ENCODE measurements around the gene NLRP10.

The NLRP10 gene

GRCh38 chr11:7969756-7970646, 4.8 kb upstream of the NLRP10 start:
- Mint-ChIP-seq H3K36me3 (ENCODE audit: low read depth) (no peaks in the 10 kb centered on the region), H3K9me3 (no peaks in the 10 kb centered on the region), H3K27ac (no peak overlapping the region), H3K4me3 (no peak overlapping the region), H3K4me1 (no peaks in the 10 kb centered on the region), H3K27me3 (ENCODE audit: low read depth) (no peaks in the 10 kb centered on the region)
- no peak for TF ChIP-seq CTCF (IDR thresholded peaks at IDR 0.05; ENCODE audit: unreplicated experiment in 3 of 3)

- no peaks in the 10 kb centered on the region for H3K27me3 Mint-ChIP-seq (ENCODE audit: low read depth)
- no peak overlapping the region for H3K27ac Mint-ChIP-seq
- H3K9me3 Mint-ChIP-seq: no peaks in the 10 kb centered on the region
- no peak for TF ChIP-seq CTCF (IDR thresholded peaks at IDR 0.05; ENCODE audit: unreplicated experiment in 3 of 3)
- H3K4me1 Mint-ChIP-seq: no peaks in the 10 kb centered on the region
- H3K36me3 Mint-ChIP-seq (ENCODE audit: low read depth): no peaks in the 10 kb centered on the region
- no peak overlapping the region for H3K4me3 Mint-ChIP-seq
Observed at GRCh38 chr11:7968686-7969085, 3.4 kb upstream of the NLRP10 start.

- Mint-ChIP-seq H3K9me3 (no peaks in the 10 kb centered on the region), H3K4me1 (no peaks in the 10 kb centered on the region), H3K27ac (no peak overlapping the region), H3K27me3 (ENCODE audit: low read depth) (no peaks in the 10 kb centered on the region), H3K4me3 (no peak overlapping the region), H3K36me3 (ENCODE audit: low read depth) (no peaks in the 10 kb centered on the region)
- TF ChIP-seq CTCF (IDR thresholded peaks at IDR 0.05; ENCODE audit: unreplicated experiment in 3 of 3): no peak
Observed at GRCh38 chr11:7967826-7968225, 2.6 kb upstream of the NLRP10 start.

- Mint-ChIP-seq H3K4me1 (no peaks in the 10 kb centered on the region), H3K9me3 (no peaks in the 10 kb centered on the region), H3K36me3 (ENCODE audit: low read depth) (no peaks in the 10 kb centered on the region), H3K27me3 (ENCODE audit: low read depth) (no peaks in the 10 kb centered on the region), H3K27ac (no peak overlapping the region), H3K4me3 (no peak overlapping the region)
- no peak for TF ChIP-seq CTCF (IDR thresholded peaks at IDR 0.05; ENCODE audit: unreplicated experiment in 3 of 3)
Observed at GRCh38 chr11:7967097-7967496, 1.9 kb upstream of the NLRP10 start.

- Mint-ChIP-seq H3K27ac (no peak overlapping the region), H3K4me3 (no peak overlapping the region), H3K36me3 (ENCODE audit: low read depth) (no peaks in the 10 kb centered on the region), H3K27me3 (ENCODE audit: low read depth) (peaks cover 2% of the 10 kb centered on the region), H3K4me1 (no peaks in the 10 kb centered on the region), H3K9me3 (no peaks in the 10 kb centered on the region)
- TF ChIP-seq CTCF (IDR thresholded peaks at IDR 0.05; ENCODE audit: unreplicated experiment in 3 of 3): no peak
Observed at GRCh38 chr11:7964873-7965272, 374 bp downstream of the NLRP10 start.

- no peak overlapping the region for H3K27ac Mint-ChIP-seq
- H3K4me1 Mint-ChIP-seq: no peaks in the 10 kb centered on the region
- no peak for TF ChIP-seq CTCF (IDR thresholded peaks at IDR 0.05; ENCODE audit: unreplicated experiment in 3 of 3)
- no peaks in the 10 kb centered on the region for H3K9me3 Mint-ChIP-seq
- H3K36me3 Mint-ChIP-seq (ENCODE audit: low read depth): no peaks in the 10 kb centered on the region
- peaks cover 8% of the 10 kb centered on the region for H3K27me3 Mint-ChIP-seq (ENCODE audit: low read depth)
- H3K4me3 Mint-ChIP-seq: no peak overlapping the region
Observed at GRCh38 chr11:7964261-7964660, 986 bp downstream of the NLRP10 start.

Measured in nephron (organoid).